ENCODE data around the gene SPIRE1. TPM values are rescaled to one million over a fixed set of nuclear protein-coding genes. Genes with fewer than 3 reads are reported as not detected.

SPIRE1 gene
- total RNA-seq, 4 donors from 2014 or later = 25.3 to 39.5 (median 30.6) TPM

DNA sequence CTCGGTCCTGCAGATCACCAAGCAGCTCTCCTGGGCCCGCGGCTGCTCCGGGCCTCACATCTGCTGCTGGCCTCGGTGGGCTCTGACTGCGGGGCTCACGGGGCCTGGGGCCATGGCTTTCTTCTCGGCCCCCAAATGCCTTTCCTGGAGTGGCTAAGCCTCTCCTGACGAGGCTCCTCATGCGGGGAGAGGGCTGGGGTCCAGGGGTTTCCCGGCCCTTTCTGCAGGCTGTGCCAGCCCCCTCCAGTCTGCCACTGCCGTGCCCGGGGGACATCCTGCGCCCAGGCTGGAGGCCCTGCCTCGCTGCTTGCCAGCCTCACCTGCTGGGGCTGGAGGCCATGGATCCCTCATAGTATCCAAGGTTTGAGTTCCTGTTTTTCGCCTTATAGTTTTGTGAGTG, 226.3 kb downstream of the SPIRE1 start:
- no peak for TF ChIP-seq POLR2A (IDR thresholded peaks at IDR 0.05)
- TF ChIP-seq, protein P1, sequence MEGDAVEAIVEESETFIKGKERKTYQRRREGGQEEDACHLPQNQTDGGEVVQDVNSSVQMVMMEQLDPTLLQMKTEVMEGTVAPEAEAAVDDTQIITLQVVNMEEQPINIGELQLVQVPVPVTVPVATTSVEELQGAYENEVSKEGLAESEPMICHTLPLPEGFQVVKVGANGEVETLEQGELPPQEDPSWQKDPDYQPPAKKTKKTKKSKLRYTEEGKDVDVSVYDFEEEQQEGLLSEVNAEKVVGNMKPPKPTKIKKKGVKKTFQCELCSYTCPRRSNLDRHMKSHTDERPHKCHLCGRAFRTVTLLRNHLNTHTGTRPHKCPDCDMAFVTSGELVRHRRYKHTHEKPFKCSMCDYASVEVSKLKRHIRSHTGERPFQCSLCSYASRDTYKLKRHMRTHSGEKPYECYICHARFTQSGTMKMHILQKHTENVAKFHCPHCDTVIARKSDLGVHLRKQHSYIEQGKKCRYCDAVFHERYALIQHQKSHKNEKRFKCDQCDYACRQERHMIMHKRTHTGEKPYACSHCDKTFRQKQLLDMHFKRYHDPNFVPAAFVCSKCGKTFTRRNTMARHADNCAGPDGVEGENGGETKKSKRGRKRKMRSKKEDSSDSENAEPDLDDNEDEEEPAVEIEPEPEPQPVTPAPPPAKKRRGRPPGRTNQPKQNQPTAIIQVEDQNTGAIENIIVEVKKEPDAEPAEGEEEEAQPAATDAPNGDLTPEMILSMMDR (IDR thresholded peaks at IDR 0.05) = no peak
- intact Hi-C loops (cut with DNase I) = no loop called here
- Histone ChIP-seq H3K27me3 (no peaks in the 10 kb centered on the region), H3K27ac (no peak overlapping the region), H3K36me3 (no peaks in the 10 kb centered on the region), H3K4me1 (no peaks in the 10 kb centered on the region), H3K4me3 (replicated peaks in 1 of 3) (no peak overlapping the region), H3K9me3 (no peaks in the 10 kb centered on the region)
- DNase-seq = no peak
- 97% methylated on average over 11 to 16 of the region's 16 CpGs for WGBS, 2 donors

- 86 to 98% methylated on average over 8 of the region's 8 CpGs for WGBS, 2 donors
- no peaks in the 10 kb centered on the region for H3K9me3 ChIP-seq
- DNase-seq = no peak
- H3K27ac ChIP-seq = no peak overlapping the region
- no peaks in the 10 kb centered on the region for H3K36me3 ChIP-seq
- intact Hi-C loops (cut with DNase I) = no loop called here
- no peaks in the 10 kb centered on the region for H3K4me1 ChIP-seq
- no peak overlapping the region for H3K4me3 ChIP-seq (replicated peaks in 1 of 3)
- no peaks in the 10 kb centered on the region for H3K27me3 ChIP-seq
- no peak for TF ChIP-seq POLR2A (IDR thresholded peaks at IDR 0.05)
- TF ChIP-seq, protein P1 (IDR thresholded peaks at IDR 0.05) = no peak
Observed at GRCh38 chr18:12430137-12430990, 227.5 kb downstream of the SPIRE1 start.

- intact Hi-C loops (cut with DNase I) = no loop called here
- DNase-seq = no peak
- Histone ChIP-seq H3K27me3 (no peaks in the 10 kb centered on the region), H3K4me3 (replicated peaks in 1 of 3) (no peak overlapping the region), H3K9me3 (no peaks in the 10 kb centered on the region), H3K36me3 (no peaks in the 10 kb centered on the region), H3K27ac (no peak overlapping the region), H3K4me1 (no peaks in the 10 kb centered on the region)
- TF ChIP-seq, protein P1 (IDR thresholded peaks at IDR 0.05) = no peak
- no peak for TF ChIP-seq POLR2A (IDR thresholded peaks at IDR 0.05)
- 91 to 100% methylated on average over 6 to 14 of the region's 16 CpGs for WGBS, 2 donors
Observed at GRCh38 chr18:12429556-12429955, 228.4 kb downstream of the SPIRE1 start.

DNA sequence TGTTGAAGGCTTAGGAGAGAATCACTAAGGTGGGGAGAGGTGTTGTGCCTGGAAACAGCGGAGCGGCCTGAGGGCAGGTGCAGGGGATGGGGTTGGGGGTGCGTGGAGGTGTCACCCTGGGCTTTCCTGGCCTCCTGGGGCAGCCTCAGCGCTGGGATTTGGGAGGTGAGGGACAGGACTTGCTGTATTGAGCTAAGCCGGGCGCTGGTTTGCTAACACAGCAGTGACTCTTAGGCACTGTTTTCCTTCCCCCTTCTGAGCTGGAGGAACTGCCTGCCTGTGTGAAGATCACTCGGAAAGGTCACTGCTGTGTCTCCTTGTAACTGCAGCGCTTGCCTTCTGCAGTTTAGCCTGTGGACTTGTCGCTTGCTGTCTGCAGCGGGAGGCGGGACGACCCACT, 229.0 kb downstream of the SPIRE1 start:
- DNase-seq = no peak
- Histone ChIP-seq H3K36me3 (no peaks in the 10 kb centered on the region), H3K27me3 (no peaks in the 10 kb centered on the region), H3K4me1 (no peaks in the 10 kb centered on the region), H3K4me3 (replicated peaks in 1 of 3) (no peak overlapping the region), H3K9me3 (no peaks in the 10 kb centered on the region), H3K27ac (no peak overlapping the region)
- intact Hi-C loops (cut with DNase I) = no loop called here
- TF ChIP-seq, protein P1 (IDR thresholded peaks at IDR 0.05) = no peak
- TF ChIP-seq POLR2A (IDR thresholded peaks at IDR 0.05) = no peak
- 80 to 100% methylated on average over 7 to 12 of the region's 12 CpGs for WGBS, 2 donors

- 96 to 99% methylated on average over 3 of the region's 3 CpGs for WGBS, 2 donors
- H3K4me3 ChIP-seq (replicated peaks in 1 of 3) = no peak overlapping the region
- H3K36me3 ChIP-seq = no peaks in the 10 kb centered on the region
- no peaks in the 10 kb centered on the region for H3K27me3 ChIP-seq
- no peak for TF ChIP-seq POLR2A (IDR thresholded peaks at IDR 0.05)
- TF ChIP-seq, protein P1 (IDR thresholded peaks at IDR 0.05) = no peak
- intact Hi-C loops (cut with DNase I) = no loop called here
- no peak overlapping the region for H3K27ac ChIP-seq
- H3K9me3 ChIP-seq = no peaks in the 10 kb centered on the region
- no peaks in the 10 kb centered on the region for H3K4me1 ChIP-seq
- DNase-seq = no peak
Observed at GRCh38 chr18:12426924-12427323, 231.0 kb downstream of the SPIRE1 start.
